Small intestine (tissue), 7 donors: ENCODE results near the gene MSI2. TPM values are rescaled to one million over a fixed set of nuclear protein-coding genes. Genes with fewer than 3 reads are reported as not detected.
A peak's percentile ranks its signal among the peaks of the same experiment; 100 is the strongest.

Experiments
- DNase-seq, 2 donors: peaks; one replicate each; pipeline versions ENCODE4 v3.0.0 to v3.0.0-alpha.2; 2013
- FAIRE-seq: peaks from 2 replicates; lab custom pipeline; 2012; peaks lifted over from hg19 to GRCh38; lab: Jason Lieb, UNC
- H3K27ac ChIP-seq, 3 donors: one replicate each; pipeline ENCODE4 v1.5.1; 2013; ENCODE audit warnings: low read length in 2 of 3, mild to moderate bottlenecking in 2 of 3, control low read depth in 1 of 3, inconsistent platforms in 1 of 3, low read depth in 1 of 3, moderate library complexity in 1 of 3
- H3K27me3 ChIP-seq, 3 donors: one replicate each; pipeline ENCODE4 v1.6.1; 2013; ENCODE audit warnings: low read length in 3 of 3, inconsistent platforms in 1 of 3; ENCODE audit not compliant: control insufficient read depth in 3 of 3, insufficient read depth in 3 of 3
- H3K36me3 ChIP-seq, 3 donors: one replicate each; pipeline ENCODE4 v1.6.1; 2013; ENCODE audit warnings: low read length in 3 of 3, inconsistent platforms in 1 of 3, low read depth in 1 of 3, mild to moderate bottlenecking in 1 of 3, moderate library complexity in 1 of 3; ENCODE audit not compliant: control insufficient read depth in 3 of 3, insufficient read depth in 2 of 3
- H3K4me1 ChIP-seq, 3 donors: one replicate each; pipeline ENCODE4 v1.6.1; 2013; ENCODE audit warnings: low read length in 2 of 3, inconsistent platforms in 1 of 3, low read depth in 1 of 3, mild to moderate bottlenecking in 1 of 3, moderate library complexity in 1 of 3; ENCODE audit not compliant: control insufficient read depth in 3 of 3, insufficient read depth in 2 of 3
- H3K4me3 ChIP-seq, 3 donors: one replicate each; pipeline ENCODE4 v1.5.1; 2013; ENCODE audit warnings: low read length in 3 of 3, control low read depth in 1 of 3, inconsistent platforms in 1 of 3, low read depth in 1 of 3, mild to moderate bottlenecking in 1 of 3, moderate library complexity in 1 of 3
- H3K9me3 ChIP-seq, 2 donors: one replicate each; pipeline ENCODE4 v1.6.1; 2013; ENCODE audit warnings: low read depth in 1 of 2, low read length in 1 of 2; ENCODE audit not compliant: control insufficient read depth in 2 of 2, insufficient read depth in 1 of 2
- WGBS, 3 donors: extraction: QIAGEN DNeasy Blood & Tissue Kit; methylation state at CpG; one replicate each; pipeline ENCODE4 v1.1.7; 2013; 5-methylcytosine and 5-hydroxymethylcytosine counted together
- polyA plus RNA-seq, 4 donors: library from polyadenylated mRNA; stranded (reverse) in 3 of 4; unstranded in 1 of 4; fragments of 200-250 nt in 3 of 4; fragments of 120-200 nt in 1 of 4; gene quantifications; one replicate each; pipeline versions ENCODE4 v1.2.1 to v1.2.3, GENCODE V29; 2013
- donor health status: healthy with polysubstance abuse.
- donor health status: control.
- donor health status: control.
- donor health status: Bipolar disorder and iron deficiency.
- donor health status: healthy.

Gene MSI2
- polyA plus RNA-seq, 4 donors: 5.1 to 49.4 (median 12.6) TPM

- DNase-seq: no peak
- Histone ChIP-seq H3K36me3 (no peaks in the 10 kb centered on the region), H3K27me3 (no peaks in the 10 kb centered on the region), H3K9me3 (no peaks in the 10 kb centered on the region), H3K4me3 (no peak overlapping the region), H3K27ac (no peak overlapping the region), H3K4me1 (no peaks in the 10 kb centered on the region)
- WGBS, 3 donors: 86 to 94% (median 91%) methylated on average over 6 of the region's 6 CpGs
- no peak for FAIRE-seq
These were observed 21.2 kb upstream of the MSI2 start for GRCh38 chr17:57235124-57235523.

DNA sequence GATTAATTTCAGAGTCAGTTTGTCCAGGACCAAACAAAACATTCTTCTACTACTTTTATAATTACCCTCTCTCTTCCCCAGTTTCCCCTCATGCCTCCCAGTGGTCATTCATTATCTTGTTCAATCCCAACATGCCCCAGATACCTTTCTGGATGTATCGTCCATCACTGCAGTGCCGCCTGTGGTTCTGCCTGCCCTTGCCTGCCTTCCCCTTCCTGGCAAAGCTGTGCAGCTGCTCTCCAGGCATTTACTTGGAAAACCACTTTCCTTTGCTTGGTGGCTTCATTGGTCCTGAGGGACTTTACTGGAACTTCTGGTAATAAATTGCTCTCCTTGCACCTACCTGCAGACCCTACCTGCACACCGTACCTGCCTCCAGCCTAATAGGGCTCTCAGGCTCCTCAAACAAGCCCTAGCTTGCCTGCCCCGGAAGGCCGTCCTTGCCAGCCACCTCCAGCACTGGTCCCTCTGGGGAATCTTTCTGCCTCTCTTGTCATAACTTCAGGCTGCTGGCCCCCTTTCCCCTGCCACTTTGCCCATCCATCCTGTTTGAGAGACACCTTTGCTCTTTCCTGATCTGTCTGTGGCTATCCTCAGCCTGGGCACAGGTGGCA lies 19.5 kb upstream of the MSI2 start:
- H3K4me1 ChIP-seq: no peaks in the 10 kb centered on the region
- H3K36me3 ChIP-seq: no peaks in the 10 kb centered on the region
- FAIRE-seq: no peak
- 95 to 96% (median 96%) methylated on average over 5 of the region's 5 CpGs for WGBS, 3 donors
- DNase-seq: no peak
- H3K9me3 ChIP-seq: no peaks in the 10 kb centered on the region
- H3K4me3 ChIP-seq: no peak overlapping the region
- H3K27me3 ChIP-seq: no peaks in the 10 kb centered on the region
- H3K27ac ChIP-seq: no peak overlapping the region

DNA sequence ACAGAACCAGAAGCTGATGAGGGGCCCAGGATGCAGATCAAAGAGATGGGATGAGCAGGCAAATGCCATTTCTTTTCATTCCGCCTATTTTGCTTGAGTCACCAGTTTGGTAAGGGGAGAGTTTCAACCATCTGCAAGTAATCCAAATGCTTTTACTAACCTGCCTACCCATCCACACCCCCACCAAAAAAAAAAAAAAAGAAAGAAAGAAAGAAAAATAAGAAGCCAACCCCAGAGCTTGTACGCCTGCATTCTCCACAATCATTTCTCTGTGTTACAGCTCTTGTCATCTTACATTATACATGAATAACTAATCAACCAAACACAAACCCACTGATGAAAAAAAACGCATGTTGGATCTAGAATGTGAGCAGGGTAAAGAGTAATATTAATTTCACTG lies 15.7 kb upstream of the MSI2 start:
- H3K27me3 ChIP-seq: no peaks in the 10 kb centered on the region
- no peaks in the 10 kb centered on the region for H3K9me3 ChIP-seq
- FAIRE-seq (no peak), DNase-seq (no peak)
- no peaks in the 10 kb centered on the region for H3K4me1 ChIP-seq
- WGBS, 3 donors: 86 to 93% (median 89%) methylated on average over 3 of the region's 3 CpGs
- H3K27ac ChIP-seq: no peak overlapping the region
- no peaks in the 10 kb centered on the region for H3K36me3 ChIP-seq
- no peak overlapping the region for H3K4me3 ChIP-seq

DNA sequence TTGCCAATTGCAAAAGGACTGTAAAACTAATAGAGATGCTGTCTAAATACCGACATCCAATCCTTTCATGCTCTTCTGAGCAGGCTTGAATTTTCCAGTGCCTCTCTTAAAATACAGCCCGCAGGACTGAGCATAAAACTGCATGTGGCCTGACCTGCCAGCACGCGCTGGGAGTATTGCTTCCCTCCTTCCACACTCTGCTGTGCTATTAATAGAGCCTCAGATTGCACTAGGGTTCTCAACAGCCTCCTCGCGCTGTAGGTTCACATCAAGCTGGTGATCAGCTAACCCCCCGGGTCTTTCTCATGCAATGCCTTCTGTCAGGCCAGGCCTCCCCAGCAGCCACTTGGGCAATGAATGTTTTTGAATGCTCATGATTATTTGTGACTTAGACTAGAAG lies 14.2 kb upstream of the MSI2 start:
- no peaks in the 10 kb centered on the region for H3K27me3 ChIP-seq
- 73 to 88% (median 82%) methylated on average over 7 of the region's 7 CpGs for WGBS, 3 donors
- no peak overlapping the region for H3K4me3 ChIP-seq
- H3K9me3 ChIP-seq: no peaks in the 10 kb centered on the region
- DNase-seq (no peak), FAIRE-seq (no peak)
- H3K36me3 ChIP-seq: no peaks in the 10 kb centered on the region
- no peaks in the 10 kb centered on the region for H3K4me1 ChIP-seq
- H3K27ac ChIP-seq: no peak overlapping the region

DNA sequence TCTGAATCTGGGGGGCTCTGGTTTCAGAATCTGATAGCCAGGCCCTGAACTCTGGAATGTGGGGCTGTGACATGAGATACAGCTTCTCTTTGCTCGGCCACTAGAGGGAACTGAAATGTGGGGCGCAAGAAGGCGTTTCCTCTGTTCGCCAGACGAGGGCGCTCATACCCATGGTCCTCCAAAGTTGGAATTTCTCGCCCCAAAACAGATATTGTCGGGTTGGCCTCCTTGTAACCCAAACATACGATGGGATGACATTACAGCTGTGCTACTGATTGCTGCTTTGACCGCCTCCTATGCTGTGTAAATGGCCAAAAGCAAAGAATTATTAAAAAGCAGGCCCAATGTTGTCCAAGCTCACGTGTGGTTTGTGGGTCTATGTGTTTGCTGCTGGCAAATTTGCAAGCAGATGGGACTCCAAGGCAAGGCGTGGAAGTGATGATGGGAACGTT lies 13.1 kb upstream of the MSI2 start:
- FAIRE-seq (no peak), DNase-seq (peak; percentile 61 to 76)
- 14 to 20% (median 16%) methylated on average over 13 of the region's 13 CpGs for WGBS, 3 donors

DNA sequence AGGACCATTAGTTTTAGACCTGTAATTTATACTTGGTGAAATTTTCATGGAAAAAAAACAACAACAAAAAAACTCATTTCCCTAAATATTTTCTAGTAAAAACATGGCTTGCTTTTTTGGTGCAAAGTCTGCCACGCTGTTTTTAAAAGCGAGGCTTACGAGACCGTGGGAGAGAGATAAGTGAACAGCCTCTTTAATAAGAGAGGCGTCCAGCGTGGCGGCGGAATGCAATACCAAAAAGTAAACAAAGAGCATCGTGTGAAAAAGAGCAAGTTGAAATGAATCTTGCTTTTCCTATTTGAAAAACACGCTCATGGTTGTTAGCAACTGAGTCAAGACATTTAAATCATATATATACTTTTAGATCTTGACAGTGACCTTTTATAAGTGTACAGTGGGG lies 10.5 kb upstream of the MSI2 start:
- Histone ChIP-seq H3K36me3 (no peaks in the 10 kb centered on the region), H3K4me1 (no peaks in the 10 kb centered on the region), H3K27ac (no peak overlapping the region), H3K9me3 (no peaks in the 10 kb centered on the region), H3K4me3 (no peak overlapping the region), H3K27me3 (no peaks in the 10 kb centered on the region)
- DNase-seq (no peak), FAIRE-seq (no peak)
- WGBS, 3 donors: 72 to 82% (median 77%) methylated on average over 10 of the region's 10 CpGs

More for the DNA sequence above, 13.1 kb upstream of the MSI2 start:
- Histone ChIP-seq H3K36me3 (no peaks in the 10 kb centered on the region), H3K4me1 (no peaks in the 10 kb centered on the region), H3K27me3 (no peaks in the 10 kb centered on the region), H3K9me3 (no peaks in the 10 kb centered on the region), H3K27ac (no peak overlapping the region), H3K4me3 (no peak overlapping the region)

DNA sequence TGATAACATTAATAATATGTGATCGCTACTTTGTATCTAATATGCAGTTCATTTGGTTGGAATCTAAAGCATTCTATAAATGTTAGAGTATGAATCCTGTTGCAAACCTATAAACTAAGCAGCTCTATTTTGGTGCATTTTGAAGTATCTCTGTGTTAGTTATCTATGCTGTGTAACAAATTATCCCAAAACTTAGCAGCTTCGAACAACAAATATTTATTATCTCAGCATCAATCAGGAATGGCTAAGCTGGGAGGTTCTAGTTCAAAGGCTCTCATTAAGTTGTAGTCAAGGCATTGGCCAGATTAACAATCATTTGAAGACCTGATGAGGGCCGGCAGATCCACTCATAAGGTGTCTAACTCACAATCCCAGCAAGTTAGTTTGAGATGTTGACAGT lies 10.1 kb upstream of the MSI2 start:
- H3K9me3 ChIP-seq: no peaks in the 10 kb centered on the region
- DNase-seq (no peak), FAIRE-seq (no peak)
- 96 to 97% (median 96%) methylated on average over 3 of the region's 3 CpGs for WGBS, 3 donors
- no peak overlapping the region for H3K4me3 ChIP-seq
- H3K4me1 ChIP-seq: no peaks in the 10 kb centered on the region
- no peak overlapping the region for H3K27ac ChIP-seq
- H3K27me3 ChIP-seq: no peaks in the 10 kb centered on the region
- H3K36me3 ChIP-seq: no peaks in the 10 kb centered on the region

GRCh38 chr17:57247261-57247660 lies 9.1 kb upstream of the MSI2 start:
- Histone ChIP-seq H3K27me3 (no peaks in the 10 kb centered on the region), H3K27ac (no peak overlapping the region), H3K36me3 (no peaks in the 10 kb centered on the region), H3K4me3 (no peak overlapping the region), H3K9me3 (no peaks in the 10 kb centered on the region), H3K4me1 (no peaks in the 10 kb centered on the region)
- FAIRE-seq: no peak
- 91 to 97% (median 95%) methylated on average over 6 of the region's 6 CpGs for WGBS, 3 donors
- no peak for DNase-seq

- Histone ChIP-seq H3K27me3 (no peaks in the 10 kb centered on the region), H3K9me3 (no peaks in the 10 kb centered on the region), H3K4me1 (peaks cover 0 to under 1% (median 0%) of the 10 kb centered on the region in 3 donors), H3K4me3 (no peak overlapping the region), H3K27ac (no peak overlapping the region), H3K36me3 (no peaks in the 10 kb centered on the region)
- FAIRE-seq: no peak
- no peak for DNase-seq
- WGBS, 3 donors: 61 to 71% (median 61%) methylated on average over 2 of the region's 2 CpGs
These were observed 8.4 kb upstream of the MSI2 start for GRCh38 chr17:57247913-57248312.
